WTC11 (cell line): Measurements from ENCODE around the gene TMEM143. TPM values are rescaled to one million over a fixed set of nuclear protein-coding genes. Genes with fewer than 3 reads are reported as not detected.

Experiments
- ATF2 ChIP-seq: sonication (generic); formaldehyde crosslinking; IDR thresholded peaks from 2 replicates; pipeline ENCODE4 v1.8.1; 2022; ENCODE audit warnings: low read depth, missing genetic modification reagents, borderline replicate concordance
- CDX4 ChIP-seq: fragments of 250-450 bp; sonication (Bioruptor Pico); IDR thresholded peaks from 2 replicates; pipeline ENCODE4 v1.9.0; 2021; ENCODE audit warnings: moderate library complexity, mild to moderate bottlenecking, inconsistent platforms, borderline replicate concordance
- FOXJ3 ChIP-seq: sonication (generic); formaldehyde crosslinking; IDR thresholded peaks from 2 replicates; pipeline ENCODE4 v1.9.0; 2021; ENCODE audit warnings: missing genetic modification reagents, mild to moderate bottlenecking, borderline replicate concordance
- FOXP1 ChIP-seq: sonication (generic); formaldehyde crosslinking; IDR thresholded peaks from 2 replicates; pipeline ENCODE4 v1.8.0; 2022; ENCODE audit warnings: missing genetic modification reagents, mild to moderate bottlenecking, moderate library complexity, borderline replicate concordance
- GABPB1 ChIP-seq: sonication (generic); formaldehyde crosslinking; IDR thresholded peaks from 2 replicates; pipeline ENCODE4 v1.8.1; 2023; ENCODE audit warnings: mild to moderate bottlenecking, missing genetic modification reagents
- GRHL2 ChIP-seq: fragments of 250-450 bp; sonication (Bioruptor Pico); IDR thresholded peaks from 2 replicates; pipeline ENCODE4 v1.8.0; 2022; ENCODE audit warnings: mild to moderate bottlenecking, moderate library complexity; ENCODE audit not compliant: insufficient replicate concordance, severe bottlenecking
- GTF2I ChIP-seq: fragments of 250-450 bp; sonication (Bioruptor Pico); conservative IDR thresholded peaks from 2 replicates; pipeline ENCODE4 v1.4.0; 2021; ENCODE audit warnings: mild to moderate bottlenecking
- JAZF1 ChIP-seq: fragments of 250-450 bp; sonication (Bioruptor Pico); IDR thresholded peaks from 2 replicates; pipeline ENCODE4 v1.9.0; 2021; ENCODE audit warnings: moderate library complexity, mild to moderate bottlenecking, inconsistent platforms
- JUN ChIP-seq: sonication (generic); formaldehyde crosslinking; IDR thresholded peaks from 2 replicates; pipeline ENCODE4 v1.8.0; 2023; ENCODE audit warnings: mild to moderate bottlenecking, missing genetic modification reagents
- MAX ChIP-seq: sonication (generic); formaldehyde crosslinking; IDR thresholded peaks from 2 replicates; pipeline ENCODE4 v1.8.0; 2022; ENCODE audit warnings: mild to moderate bottlenecking, missing genetic modification reagents
- NFYB ChIP-seq: sonication (generic); formaldehyde crosslinking; conservative IDR thresholded peaks from 2 replicates; pipeline ENCODE4 v1.8.0; 2022; ENCODE audit warnings: low read depth, missing genetic modification reagents
- NR1H2 ChIP-seq: sonication (generic); formaldehyde crosslinking; IDR thresholded peaks from 2 replicates; pipeline ENCODE4 v1.9.0; 2021; ENCODE audit warnings: mild to moderate bottlenecking, moderate library complexity, missing genetic modification reagents
- PRDM15 ChIP-seq: sonication (generic); formaldehyde crosslinking; IDR thresholded peaks from 2 replicates; pipeline ENCODE4 v1.8.0; 2022; ENCODE audit warnings: missing genetic modification reagents
- RELA ChIP-seq: sonication (generic); formaldehyde crosslinking; IDR thresholded peaks from 2 replicates; pipeline ENCODE4 v1.8.1; 2022; ENCODE audit warnings: missing genetic modification reagents, mild to moderate bottlenecking, borderline replicate concordance
- TCF7 ChIP-seq: sonication (generic); formaldehyde crosslinking; IDR thresholded peaks from 2 replicates; pipeline ENCODE4 v1.8.0; 2022; ENCODE audit warnings: mild to moderate bottlenecking, low read depth, missing genetic modification reagents, moderate library complexity
- TEAD1 ChIP-seq: sonication (generic); formaldehyde crosslinking; IDR thresholded peaks from 2 replicates; pipeline ENCODE4 v1.8.0; 2022; ENCODE audit warnings: mild to moderate bottlenecking, missing genetic modification reagents
- ZNF138 ChIP-seq: sonication (generic); formaldehyde crosslinking; conservative IDR thresholded peaks from 2 replicates; pipeline ENCODE4 v1.8.1; 2022; ENCODE audit warnings: mild to moderate bottlenecking, moderate library complexity, missing genetic modification reagents
- ZNF317 ChIP-seq: sonication (generic); formaldehyde crosslinking; IDR thresholded peaks from 2 replicates; pipeline ENCODE4 v1.8.1; 2023; ENCODE audit warnings: low read depth, mild to moderate bottlenecking, moderate library complexity, missing genetic modification reagents, borderline replicate concordance
- ZNF416 ChIP-seq: fragments of 250-450 bp; sonication (Bioruptor Pico); IDR thresholded peaks from 2 replicates; pipeline ENCODE4 v1.9.0; 2021; ENCODE audit warnings: mild to moderate bottlenecking, inconsistent platforms
- ZNF532 ChIP-seq: fragments of 250-450 bp; sonication (Bioruptor Pico); IDR thresholded peaks from 2 replicates; pipeline ENCODE4 v1.9.0; 2021; ENCODE audit warnings: mild to moderate bottlenecking, borderline replicate concordance
- total RNA-seq: library from RNA; stranded (reverse); gene quantifications from 3 replicates; pipeline ENCODE4 v1.2.3, GENCODE V29; 2021

Gene TMEM143
- total RNA-seq, 1 experiment from 2014 or later = 20.2 TPM

GRCh38 chr19:48398375-48399235 lies 34.9 kb upstream of the TMEM143 start (continued):
- peak; percentile 85; the same call in 1 of the 2 replicates for TF ChIP-seq RELA
- no peak for TF ChIP-seq ZNF416
- TF ChIP-seq ZNF532 = no peak
- TF ChIP-seq CDX4 (CRISPR knock-in tag) = no peak
- 0 out of 2 replicates have a peak, but pooled peaks have one; percentile 37 for TF ChIP-seq TEAD1 (CRISPR knock-in tag)
- TF ChIP-seq JUN (CRISPR knock-in tag) = no peak
- TF ChIP-seq FOXJ3 (CRISPR knock-in tag) = no peak
- TF ChIP-seq MAX (CRISPR knock-in tag) = peak; percentile 91; the same call in 1 of the 2 replicates
- no peak for TF ChIP-seq NFYB
- no peak for TF ChIP-seq NR1H2 (CRISPR knock-in tag)
- no peak for TF ChIP-seq GABPB1 (CRISPR knock-in tag)
- TF ChIP-seq FOXP1 (CRISPR knock-in tag) = peak; percentile 95
- no peak for TF ChIP-seq GTF2I (CRISPR knock-in tag)
- TF ChIP-seq ATF2 (CRISPR knock-in tag) = no peak
- no peak for TF ChIP-seq ZNF138 (CRISPR knock-in tag)
- no peak for TF ChIP-seq TCF7
- TF ChIP-seq PRDM15 = no peak
- 0 out of 2 replicates have a peak, but pooled peaks have one; percentile 34 for TF ChIP-seq ZNF317 (CRISPR knock-in tag)
- TF ChIP-seq JAZF1 (CRISPR knock-in tag) = no peak
- no peak for TF ChIP-seq GRHL2 (CRISPR knock-in tag)
